Hematopoietic multipotent progenitor cell treated with erythropoietin and hydrocortisone succinate and interleukin-3 and kit ligand, for 15 days (in vitro differentiated cells): ENCODE data around the gene LEMD2.

Source experiments
- DNase-seq: peaks from one replicate; pipeline ENCODE4 v3.0.0-alpha.2; 2015; ENCODE audit warnings: low spot score

The LEMD2 gene

GRCh38 chr6:33738153-33738552 is 50.8 kb downstream of the LEMD2 start:
- DNase-seq, result no peak

GRCh38 chr6:33737267-33738026 is 51.5 kb downstream of the LEMD2 start:
- DNase-seq, result no peak

- DNase-seq, result no peak
Observed at GRCh38 chr6:33735216-33735615, 53.7 kb downstream of the LEMD2 start.

- no peak for DNase-seq
Observed at GRCh38 chr6:33733709-33734007, 55.3 kb downstream of the LEMD2 start.

- no peak for DNase-seq
Observed at GRCh38 chr6:33732817-33733708, 55.9 kb downstream of the LEMD2 start.

- no peak for DNase-seq
Observed at GRCh38 chr6:33732385-33732784, 56.5 kb downstream of the LEMD2 start.

DNA sequence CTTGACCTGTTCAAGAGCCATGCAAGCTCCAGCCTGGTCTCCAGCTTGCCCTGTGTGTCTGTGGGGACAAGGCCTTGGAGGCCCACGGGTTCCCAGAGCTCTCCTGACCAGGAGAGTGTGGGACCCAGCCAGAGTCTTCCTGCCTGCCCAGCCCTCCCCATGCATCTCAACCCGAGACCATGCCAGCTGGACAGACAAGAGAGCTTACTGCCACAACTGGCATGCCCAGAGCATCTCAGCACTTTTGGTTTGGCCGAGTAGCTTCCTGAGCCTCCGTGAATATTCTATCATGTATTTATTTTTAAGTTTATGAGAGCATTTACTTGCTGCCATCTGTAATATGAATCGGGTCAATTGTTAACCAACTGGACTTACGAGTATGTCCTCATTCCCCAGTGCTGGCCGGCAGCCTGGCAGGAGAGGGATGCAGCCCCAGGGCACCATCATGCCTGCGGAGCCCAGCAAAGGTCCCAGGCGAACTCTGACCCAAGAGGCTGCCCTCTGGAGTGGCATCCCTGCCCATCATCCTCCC is 57.1 kb downstream of the LEMD2 start:
- DNase-seq, result no peak

DNA sequence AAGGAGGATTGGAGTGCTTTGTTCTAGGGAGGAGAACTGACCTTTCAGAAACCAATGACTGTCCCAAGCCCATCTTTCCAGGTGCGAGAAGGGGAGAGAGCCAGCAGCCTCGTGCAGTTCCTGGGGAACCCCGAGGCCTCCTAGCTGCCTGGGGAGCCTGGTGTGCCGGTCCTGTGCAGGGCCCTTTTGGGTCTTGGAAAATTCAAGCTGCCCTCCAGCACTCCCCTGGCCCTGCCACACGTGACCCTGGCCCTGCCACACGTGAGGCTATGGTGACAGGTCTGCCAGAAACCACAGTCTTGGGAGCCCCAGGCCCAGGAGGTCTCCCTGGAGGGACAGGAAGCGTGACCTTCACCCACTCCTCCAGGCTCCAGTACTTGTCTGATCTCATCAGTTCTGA is 57.9 kb downstream of the LEMD2 start:
- no peak for DNase-seq

DNA sequence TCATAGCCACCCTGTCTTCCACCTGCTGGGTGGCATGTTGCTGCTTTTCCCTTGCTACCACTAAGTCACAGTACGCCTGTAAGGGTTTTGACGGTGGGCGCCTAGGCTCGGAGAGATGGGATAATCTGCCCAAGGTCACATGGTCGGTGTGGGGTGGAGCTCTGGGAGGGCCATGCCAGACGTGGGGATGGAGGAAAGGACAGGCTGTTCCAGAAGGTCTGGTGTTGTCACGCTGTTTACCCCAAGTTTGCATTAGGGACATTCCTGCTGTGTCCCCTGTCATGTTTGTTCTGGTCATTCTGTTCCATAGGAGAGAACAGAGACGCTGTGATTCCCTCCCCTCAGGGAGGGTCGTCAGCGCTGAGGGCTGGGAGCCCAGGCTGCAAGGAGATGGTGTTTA is 58.3 kb downstream of the LEMD2 start:
- DNase-seq, result no peak

DNA sequence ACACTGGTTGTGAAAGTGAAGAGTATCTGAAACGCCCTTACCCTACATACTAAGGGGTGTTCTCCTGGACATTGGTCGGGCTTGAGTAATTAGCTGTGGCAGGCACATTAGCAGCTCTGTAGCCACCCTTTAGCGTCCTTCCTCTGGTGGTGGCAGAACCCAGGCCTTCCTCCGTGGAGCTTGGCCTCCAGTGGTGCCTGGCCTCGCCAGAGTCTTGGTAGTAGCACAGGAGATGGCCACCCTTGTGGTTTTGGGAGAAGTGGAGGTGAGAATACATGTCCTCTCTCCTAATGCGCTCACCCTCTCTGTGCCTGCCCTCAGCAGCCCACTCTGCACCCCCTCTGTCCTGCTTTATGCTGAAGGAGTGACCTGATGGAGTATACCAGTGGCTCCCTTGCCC is 59.9 kb downstream of the LEMD2 start:
- no peak for DNase-seq

DNA sequence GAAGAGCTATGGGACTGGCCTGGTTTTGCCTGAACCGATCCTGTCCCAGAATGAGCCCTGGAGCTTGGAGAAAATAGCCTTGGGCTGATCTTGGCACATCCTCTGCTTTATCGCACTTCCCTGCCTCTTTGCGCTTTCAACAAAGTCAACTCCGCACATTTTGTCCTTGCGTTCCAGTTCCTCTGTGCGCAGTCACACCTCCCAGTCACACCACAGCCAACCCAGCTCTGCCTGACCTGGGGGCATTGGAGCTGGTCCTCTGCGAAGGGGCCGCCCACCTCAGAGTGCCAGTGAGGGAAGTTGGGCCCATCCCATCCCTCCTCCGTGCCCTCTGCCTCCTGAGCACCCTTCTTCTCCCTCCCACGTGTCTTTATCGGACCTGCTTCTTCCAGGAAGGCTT is 60.5 kb downstream of the LEMD2 start:
- DNase-seq, result no peak

- DNase-seq, result no peak
Observed at GRCh38 chr6:33727932-33728331, 61.0 kb downstream of the LEMD2 start.

- DNase-seq, result no peak
Observed at GRCh38 chr6:33727126-33727525, 61.8 kb downstream of the LEMD2 start.

GRCh38 chr6:33726696-33727095 is 62.2 kb downstream of the LEMD2 start:
- DNase-seq, result no peak

DNA sequence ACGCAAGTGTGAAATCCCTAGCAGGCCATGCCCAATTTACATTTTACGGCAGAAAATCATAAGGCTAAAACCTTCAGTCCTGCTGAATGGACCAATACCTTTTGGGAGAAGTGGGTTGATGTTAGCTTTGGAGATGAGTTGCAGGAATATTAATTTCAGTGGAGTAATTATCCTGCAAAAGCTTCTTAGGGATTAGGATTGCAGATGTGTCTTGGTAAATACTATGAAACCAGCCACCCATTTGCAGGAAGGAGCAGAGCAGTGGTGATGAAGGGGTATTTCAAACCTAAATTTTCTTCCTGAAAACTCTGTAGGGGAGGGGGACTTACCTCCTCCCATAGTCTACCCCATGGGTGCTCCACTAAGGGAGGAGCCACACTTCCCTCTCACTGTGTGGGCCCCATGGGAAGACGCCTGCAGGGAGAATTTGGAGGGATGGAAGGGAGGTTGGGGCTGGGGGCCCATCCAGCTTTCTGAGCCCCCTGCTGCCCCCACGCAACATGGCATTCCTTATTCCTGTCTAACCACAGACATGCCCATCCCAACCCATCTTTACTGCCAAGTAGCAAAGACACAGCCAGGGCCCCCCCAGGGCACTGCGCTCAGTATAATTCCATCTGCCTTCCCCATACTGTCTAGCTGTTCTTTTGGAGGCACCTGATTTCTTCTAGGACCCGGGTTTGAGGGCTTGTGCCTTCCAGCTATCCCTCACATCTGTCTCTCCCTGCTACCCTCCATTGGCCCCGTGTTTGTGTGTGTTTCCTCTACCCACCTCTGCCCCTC is 62.8 kb downstream of the LEMD2 start:
- no peak for DNase-seq

GRCh38 chr6:33725222-33725621 is 63.7 kb downstream of the LEMD2 start:
- DNase-seq, result no peak

DNA sequence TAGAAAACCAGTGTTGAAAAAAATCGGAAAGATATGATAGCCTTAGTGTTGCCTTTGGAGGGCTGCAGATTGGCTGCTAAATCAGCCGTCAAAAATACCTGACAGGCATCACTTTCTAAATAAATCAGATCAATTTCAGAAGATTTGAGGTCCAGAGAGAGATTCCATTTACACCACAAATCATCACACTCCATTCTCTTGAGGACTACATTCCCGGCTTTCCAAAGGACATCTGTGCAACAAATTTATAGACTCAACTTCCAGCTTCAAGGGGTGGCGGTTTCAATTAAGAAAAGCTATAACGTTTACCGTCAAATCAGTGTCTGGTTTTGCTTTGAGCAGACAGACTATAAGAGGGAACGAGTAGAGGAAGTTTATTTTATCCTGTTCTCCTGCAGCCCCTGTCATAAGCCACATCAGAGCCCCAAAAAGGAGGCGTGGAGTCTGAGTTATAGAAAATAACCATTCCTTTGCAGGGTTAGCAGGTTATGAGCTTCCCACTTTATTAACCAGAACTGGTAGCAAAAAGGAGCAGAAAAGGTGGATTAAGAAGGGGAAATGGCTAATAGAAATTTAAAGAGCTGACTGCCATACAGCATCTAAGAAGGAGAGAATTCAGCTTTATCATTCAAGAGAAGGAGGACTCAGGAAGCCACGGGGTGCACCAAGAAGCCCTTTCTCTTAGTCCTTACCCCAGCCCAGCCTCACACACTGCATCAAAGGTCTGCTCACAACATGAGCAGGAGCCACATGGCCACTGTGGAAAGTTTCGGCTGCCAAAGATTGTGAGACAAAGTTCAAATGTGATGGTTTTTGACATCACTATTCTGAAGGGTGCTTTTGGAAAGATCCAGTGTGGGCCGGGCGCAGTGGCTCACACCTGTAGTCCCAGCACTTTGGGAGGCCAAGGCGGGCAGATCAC is 64.6 kb downstream of the LEMD2 start:
- no peak for DNase-seq

DNA sequence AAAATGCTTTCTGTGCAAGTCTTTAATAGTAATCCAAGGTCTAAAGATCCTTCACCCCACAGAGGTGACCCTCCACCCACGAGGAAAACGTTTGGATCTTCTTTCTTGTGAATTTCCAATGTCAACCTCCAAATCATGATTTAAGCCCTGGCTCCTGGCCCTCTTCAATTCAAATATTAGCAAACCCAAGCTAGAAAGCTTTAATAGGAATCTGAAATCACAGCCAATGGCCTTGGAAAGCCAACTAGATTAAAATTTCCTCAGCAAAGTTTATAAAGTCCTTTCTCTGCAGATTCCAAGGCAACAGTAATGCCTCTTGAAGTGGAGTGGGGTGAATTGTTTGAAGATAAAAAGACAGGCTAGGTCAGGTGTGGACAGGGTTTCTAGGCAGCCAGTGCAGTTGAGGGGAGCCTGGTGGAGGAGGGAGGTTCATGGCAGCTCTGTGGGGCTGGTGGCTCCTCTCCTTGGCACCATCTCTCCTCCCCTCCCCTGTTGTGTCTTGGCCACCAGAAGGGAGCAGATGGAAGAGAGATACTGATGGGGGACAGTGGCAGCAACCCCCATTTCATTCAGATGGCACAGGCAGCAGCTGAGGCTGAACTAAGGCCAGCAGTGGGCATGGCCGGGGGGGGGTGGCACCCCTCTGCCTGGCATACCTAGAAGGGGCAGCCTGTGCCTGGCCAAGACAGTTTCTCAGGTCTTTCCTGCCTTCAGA is 65.4 kb downstream of the LEMD2 start:
- no peak for DNase-seq

DNA sequence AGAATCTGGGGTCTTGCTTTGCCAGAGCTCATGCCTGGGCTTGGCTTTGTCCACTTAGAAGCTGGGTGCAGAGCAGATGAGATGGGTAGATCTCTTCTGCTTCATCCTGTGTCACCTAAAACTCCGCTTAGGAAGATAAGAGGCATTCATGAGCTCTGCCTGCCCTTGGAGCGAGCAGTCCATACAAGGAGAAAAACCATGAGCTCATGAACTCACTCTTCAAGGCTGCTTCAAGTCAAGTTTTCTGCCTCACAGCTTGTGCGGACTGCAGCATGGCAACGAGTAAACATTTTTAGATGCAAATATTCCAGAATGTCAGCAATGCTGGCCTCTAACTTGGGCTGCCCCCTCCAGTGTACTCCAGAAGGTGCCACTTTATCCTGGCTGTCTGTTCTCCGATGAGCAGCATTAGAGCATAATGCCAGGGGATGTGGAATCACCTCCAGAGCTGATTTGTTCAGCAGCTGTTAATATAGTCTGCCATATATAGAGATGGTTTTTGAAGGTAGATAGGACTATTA is 66.8 kb downstream of the LEMD2 start:
- no peak for DNase-seq

- no peak for DNase-seq
Observed at GRCh38 chr6:33721508-33721907, 67.4 kb downstream of the LEMD2 start.
